Astrocyte of the cerebellum (primary cell): ENCODE measurements around the gene INPP5K.
"Not testable (repeated sequence)": the region's sequence is repeated elsewhere in the genome, so short reads cannot be mapped to it uniquely, and the experiment has no call there.

Source experiments
- DNase-seq: peaks from one replicate; pipeline ENCODE4 v3.0.0-alpha.2; 2011; ENCODE audit warnings: low read depth
- H3K4me3 ChIP-seq: 2 replicates; pipeline ENCODE4 v1.5.1; 2011; ENCODE audit warnings: mild to moderate bottlenecking, low read depth, low read length, moderate library complexity
- CTCF ChIP-seq: IDR thresholded peaks from 2 replicates; pipeline ENCODE4 v1.5.1; 2012; ENCODE audit warnings: low read length, low read depth, moderate library complexity, mild to moderate bottlenecking; ENCODE audit errors: missing control alignments
- in situ Hi-C: cut with HindIII; loops from 2 replicates; pipeline ENCODE4 v1.10.0; 2017; ENCODE audit warnings: low sequenced_read_pairs

The INPP5K gene

GRCh38 chr17:1455291-1455796 is 61.1 kb downstream of the INPP5K start:
- no peak for DNase-seq
- H3K4me3 ChIP-seq = peak overlapping the region; percentile 95
- peak; percentile 71 for TF ChIP-seq CTCF
- in situ Hi-C loops = no loop called here

GRCh38 chr17:1454541-1454940 is 61.9 kb downstream of the INPP5K start:
- in situ Hi-C loops = no loop called here
- TF ChIP-seq CTCF = no peak
- DNase-seq = no peak

GRCh38 chr17:1453694-1454093 is 62.7 kb downstream of the INPP5K start:
- H3K4me3 ChIP-seq, DNase-seq, in situ Hi-C loops: not testable (repeated sequence)

More at GRCh38 chr17:1454541-1454940, 61.9 kb downstream of the INPP5K start:
- H3K4me3 ChIP-seq = peak overlapping the region; percentile 95

GRCh38 chr17:1452836-1453235 is 63.6 kb downstream of the INPP5K start:
- no peak overlapping the region for H3K4me3 ChIP-seq
- in situ Hi-C loops = no loop called here
- no peak for TF ChIP-seq CTCF
- no peak for DNase-seq

GRCh38 chr17:1450261-1450660 is 66.2 kb downstream of the INPP5K start:
- DNase-seq, in situ Hi-C loops, H3K4me3 ChIP-seq: not testable (repeated sequence)

GRCh38 chr17:1449412-1449967 is 66.9 kb downstream of the INPP5K start:
- in situ Hi-C loops = loop anchor here (5.0 kb wide), 1 partner anchor 58 kb away; no protein-coding TSS in a partner anchor
- no peak for TF ChIP-seq CTCF
- no peak for DNase-seq
- H3K4me3 ChIP-seq = no peak overlapping the region

GRCh38 chr17:1447052-1447451 is 69.4 kb downstream of the INPP5K start:
- no peak for TF ChIP-seq CTCF
- no peak for DNase-seq
- H3K4me3 ChIP-seq = no peak overlapping the region
- in situ Hi-C loops = loop anchor here (5.0 kb wide), 1 partner anchor 60 kb away; no protein-coding TSS in a partner anchor
